Activated naive CD4-positive, alpha-beta T cell treated with anti-CD3 and anti-CD28 coated beads, Interleukin-2, amount 50 U/mL, for 16 hours (primary cell): ENCODE data around the gene SESN1.
A peak's percentile ranks its signal among the peaks of the same experiment; 100 is the strongest.

Source experiments
- DNase-seq: peaks from one replicate; pipeline ENCODE4 v3.0.0-alpha.2; 2020

SESN1 gene

GRCh38 chr6:109024784-109025183 is 69.9 kb downstream of the SESN1 start:
- DNase-seq = no peak

GRCh38 chr6:109024368-109024767 is 70.3 kb downstream of the SESN1 start:
- no peak for DNase-seq

- no peak for DNase-seq
These were observed 71.2 kb downstream of the SESN1 start for GRCh38 chr6:109023356-109023925.

- no peak for DNase-seq
These were observed 72.8 kb downstream of the SESN1 start for GRCh38 chr6:109021870-109022269.

GRCh38 chr6:109019911-109020310 is 74.7 kb downstream of the SESN1 start:
- DNase-seq = no peak

GRCh38 chr6:109015176-109015575 is 79.5 kb downstream of the SESN1 start:
- DNase-seq = no peak

GRCh38 chr6:109014606-109015005 is 80.0 kb downstream of the SESN1 start:
- no peak for DNase-seq

GRCh38 chr6:109013656-109014305 is 80.9 kb downstream of the SESN1 start:
- no peak for DNase-seq

- no peak for DNase-seq
These were observed 83.9 kb downstream of the SESN1 start for GRCh38 chr6:109010705-109011102.

- DNase-seq = no peak
These were observed 84.5 kb downstream of the SESN1 start for GRCh38 chr6:109009962-109010704.

- DNase-seq = peak; percentile 95
These were observed 85.2 kb downstream of the SESN1 start for GRCh38 chr6:109009236-109009961.

- DNase-seq = peak; percentile 16
These were observed 86.0 kb downstream of the SESN1 start for GRCh38 chr6:109008537-109009235.

- DNase-seq = no peak
These were observed 86.6 kb downstream of the SESN1 start for GRCh38 chr6:109008054-109008453.

- DNase-seq = no peak
These were observed 87.1 kb downstream of the SESN1 start for GRCh38 chr6:109007521-109007920.

- no peak for DNase-seq
These were observed 87.8 kb downstream of the SESN1 start for GRCh38 chr6:109006818-109007217.

- no peak for DNase-seq
These were observed 91.8 kb downstream of the SESN1 start for GRCh38 chr6:109002882-109003281.

GRCh38 chr6:109002051-109002697 is 92.5 kb downstream of the SESN1 start:
- DNase-seq = no peak

GRCh38 chr6:109001291-109001894 is 93.3 kb downstream of the SESN1 start:
- DNase-seq = no peak

- DNase-seq = no peak
These were observed 94.4 kb downstream of the SESN1 start for GRCh38 chr6:109000289-109000688.

GRCh38 chr6:108999428-108999827 is 95.2 kb downstream of the SESN1 start:
- DNase-seq = no peak

GRCh38 chr6:108998485-108998884 is 96.2 kb downstream of the SESN1 start:
- no peak for DNase-seq

GRCh38 chr6:108996208-108996607 is 98.4 kb downstream of the SESN1 start:
- no peak for DNase-seq
